Adipocyte (in vitro differentiated cells): Measurements from ENCODE around the gene SYTL2.
A peak's percentile ranks its signal among the peaks of the same experiment; 100 is the strongest.

ENCODE experiments used
- DNase-seq: peaks from one replicate; pipeline ENCODE4 v3.0.0-alpha.2; 2015; ENCODE audit warnings: low read depth
- H3K27me3 ChIP-seq: replicated peaks from 2 replicates; pipeline ENCODE4 v1.7.0; 2013; ENCODE audit warnings: mild to moderate bottlenecking, low read length, moderate library complexity; ENCODE audit not compliant: control insufficient read depth, insufficient read depth
- H3K36me3 ChIP-seq: 2 replicates; pipeline ENCODE4 v1.7.0; 2013; ENCODE audit warnings: low read length, mild to moderate bottlenecking, moderate library complexity; ENCODE audit not compliant: control insufficient read depth, insufficient read depth, severe bottlenecking
- H3K4me1 ChIP-seq: 2 replicates; pipeline ENCODE4 v1.7.0; 2013; ENCODE audit warnings: mild to moderate bottlenecking, low read length, moderate library complexity; ENCODE audit not compliant: control insufficient read depth, insufficient read depth
- H3K4me3 ChIP-seq: 2 replicates; pipeline ENCODE4 v1.7.0; 2013; ENCODE audit warnings: mild to moderate bottlenecking, low read length, moderate library complexity
- H3K9ac ChIP-seq: 2 replicates; pipeline ENCODE4 v1.7.0; 2013; ENCODE audit warnings: mild to moderate bottlenecking, low read length, moderate library complexity
- H3K9me3 ChIP-seq: 2 replicates; pipeline ENCODE4 v1.7.0; 2013; ENCODE audit warnings: mild to moderate bottlenecking, low read length, moderate library complexity; ENCODE audit not compliant: control insufficient read depth

Gene SYTL2

GRCh38 chr11:85723088-85723487 is 87.9 kb downstream of the SYTL2 start:
- no peaks in the 10 kb centered on the region for H3K27me3 ChIP-seq
- H3K9me3 ChIP-seq, result no peaks in the 10 kb centered on the region
- peaks cover 26% of the 10 kb centered on the region for H3K4me1 ChIP-seq
- H3K9ac ChIP-seq, result no peak overlapping the region
- H3K4me3 ChIP-seq, result no peak overlapping the region
- DNase-seq, result no peak
- no peaks in the 10 kb centered on the region for H3K36me3 ChIP-seq

DNA sequence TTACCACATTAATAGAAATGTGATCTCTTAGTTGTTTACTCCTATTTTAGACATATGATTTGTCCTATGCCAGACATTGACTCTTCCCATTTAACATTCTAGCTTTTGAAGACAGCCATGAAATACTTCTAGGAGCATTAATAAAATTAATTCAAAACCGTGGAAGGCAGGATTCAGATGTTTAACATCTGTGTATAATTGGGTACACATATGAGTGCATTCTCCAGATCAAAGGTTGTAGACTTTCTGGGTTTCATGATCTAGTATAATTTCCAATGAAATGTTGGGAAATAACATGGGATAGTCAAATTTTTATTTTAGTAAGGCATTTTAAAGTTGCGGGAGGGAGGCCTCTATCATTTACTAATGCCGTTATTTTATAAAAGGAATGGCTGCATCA is 89.8 kb downstream of the SYTL2 start:
- H3K4me1 ChIP-seq, result peaks cover 25% of the 10 kb centered on the region
- no peak overlapping the region for H3K4me3 ChIP-seq
- H3K9ac ChIP-seq, result no peak overlapping the region
- H3K27me3 ChIP-seq, result no peaks in the 10 kb centered on the region
- no peaks in the 10 kb centered on the region for H3K9me3 ChIP-seq
- DNase-seq, result no peak
- H3K36me3 ChIP-seq, result no peaks in the 10 kb centered on the region

GRCh38 chr11:85718991-85719807 is 91.7 kb downstream of the SYTL2 start:
- Histone ChIP-seq H3K4me1 (peaks cover 20% of the 10 kb centered on the region), H3K27me3 (no peaks in the 10 kb centered on the region), H3K36me3 (no peaks in the 10 kb centered on the region), H3K9ac (peak overlapping the region; percentile 63), H3K9me3 (no peaks in the 10 kb centered on the region), H3K4me3 (peak overlapping the region; percentile 75)
- peak; percentile 91 for DNase-seq

DNA sequence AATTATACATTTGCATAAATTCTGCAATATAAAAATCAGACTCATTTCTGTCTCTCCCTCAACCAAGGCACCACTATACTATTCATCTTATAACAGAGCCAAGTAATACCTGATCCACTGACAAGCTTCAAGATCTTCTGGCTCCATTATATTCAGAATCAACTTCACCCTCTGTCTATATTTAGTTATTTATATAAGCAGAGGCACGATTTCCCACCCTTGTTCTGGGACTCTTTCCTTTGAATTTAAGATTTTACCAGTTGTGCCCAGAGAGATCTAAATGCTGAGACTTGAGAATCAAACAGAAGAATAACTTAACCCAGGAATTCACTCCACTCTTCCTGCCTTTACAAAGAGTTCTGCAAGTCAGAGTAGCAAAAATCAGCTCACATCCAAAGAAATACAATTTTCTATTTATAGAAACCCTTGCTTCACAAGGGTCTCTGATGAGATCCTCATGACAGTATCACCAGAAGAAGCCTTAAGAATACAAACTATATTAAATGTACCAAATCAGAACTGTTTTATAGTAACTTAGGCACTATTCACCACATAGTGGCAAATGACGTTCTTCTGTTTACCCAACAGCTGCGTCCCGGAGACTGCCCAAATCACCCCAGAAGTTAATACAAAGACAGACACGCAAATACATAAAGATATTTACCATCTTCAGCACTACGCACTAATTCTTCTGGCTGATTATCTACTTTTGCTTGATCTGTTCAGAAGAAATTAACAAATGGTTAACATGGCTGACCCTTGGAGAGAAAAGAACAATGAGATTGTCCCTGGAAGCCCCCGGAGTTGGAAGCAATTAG is 92.6 kb downstream of the SYTL2 start:
- H3K4me3 ChIP-seq, result peak overlapping the region; percentile 75

GRCh38 chr11:85717429-85717828 is 93.5 kb downstream of the SYTL2 start:
- no peak for DNase-seq
- Histone ChIP-seq H3K4me3 (no peak overlapping the region), H3K27me3 (no peaks in the 10 kb centered on the region), H3K9ac (no peak overlapping the region), H3K4me1 (peaks cover 15% of the 10 kb centered on the region), H3K9me3 (no peaks in the 10 kb centered on the region), H3K36me3 (no peaks in the 10 kb centered on the region)

More for the DNA sequence above, 92.6 kb downstream of the SYTL2 start:
- no peaks in the 10 kb centered on the region for H3K9me3 ChIP-seq
- H3K4me1 ChIP-seq, result peaks cover 20% of the 10 kb centered on the region
- no peak for DNase-seq
- H3K36me3 ChIP-seq, result no peaks in the 10 kb centered on the region
- H3K27me3 ChIP-seq, result no peaks in the 10 kb centered on the region
- peak overlapping the region; percentile 63 for H3K9ac ChIP-seq

DNA sequence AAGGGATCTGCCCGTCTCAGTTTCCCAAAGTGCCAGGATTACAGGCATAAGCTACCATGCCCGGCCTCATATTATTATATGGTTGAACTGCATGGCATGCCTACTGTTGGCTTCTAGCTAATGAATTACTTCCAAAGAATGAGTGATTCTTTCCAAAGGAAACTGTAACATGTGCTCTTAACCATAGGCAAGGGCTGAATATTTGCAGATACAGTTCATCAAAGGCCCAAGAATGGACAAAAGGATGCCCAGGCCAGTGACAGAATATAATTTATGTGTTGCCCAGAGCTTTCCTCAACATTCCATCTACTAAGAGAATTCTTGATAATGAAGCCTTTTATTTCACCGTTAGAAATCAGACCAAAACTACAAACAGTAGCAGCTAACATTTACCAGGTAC is 98.0 kb downstream of the SYTL2 start:
- H3K9ac ChIP-seq, result no peak overlapping the region
- H3K9me3 ChIP-seq, result no peaks in the 10 kb centered on the region
- H3K27me3 ChIP-seq, result no peaks in the 10 kb centered on the region
- H3K36me3 ChIP-seq, result no peaks in the 10 kb centered on the region
- H3K4me1 ChIP-seq, result no peaks in the 10 kb centered on the region
- no peak for DNase-seq
- no peak overlapping the region for H3K4me3 ChIP-seq

- no peak for DNase-seq
- H3K9ac ChIP-seq, result no peak overlapping the region
- no peak overlapping the region for H3K4me3 ChIP-seq
- no peaks in the 10 kb centered on the region for H3K36me3 ChIP-seq
- no peaks in the 10 kb centered on the region for H3K9me3 ChIP-seq
- H3K27me3 ChIP-seq, result no peaks in the 10 kb centered on the region
- no peaks in the 10 kb centered on the region for H3K4me1 ChIP-seq
Measured at GRCh38 chr11:85710917-85711316, 100.0 kb downstream of the SYTL2 start.

GRCh38 chr11:85709941-85710702 is 100.8 kb downstream of the SYTL2 start:
- peaks cover 7% of the 10 kb centered on the region for H3K4me1 ChIP-seq
- no peaks in the 10 kb centered on the region for H3K36me3 ChIP-seq
- no peaks in the 10 kb centered on the region for H3K9me3 ChIP-seq
- no peaks in the 10 kb centered on the region for H3K27me3 ChIP-seq
- H3K4me3 ChIP-seq, result no peak overlapping the region
- DNase-seq, result no peak
- no peak overlapping the region for H3K9ac ChIP-seq

DNA sequence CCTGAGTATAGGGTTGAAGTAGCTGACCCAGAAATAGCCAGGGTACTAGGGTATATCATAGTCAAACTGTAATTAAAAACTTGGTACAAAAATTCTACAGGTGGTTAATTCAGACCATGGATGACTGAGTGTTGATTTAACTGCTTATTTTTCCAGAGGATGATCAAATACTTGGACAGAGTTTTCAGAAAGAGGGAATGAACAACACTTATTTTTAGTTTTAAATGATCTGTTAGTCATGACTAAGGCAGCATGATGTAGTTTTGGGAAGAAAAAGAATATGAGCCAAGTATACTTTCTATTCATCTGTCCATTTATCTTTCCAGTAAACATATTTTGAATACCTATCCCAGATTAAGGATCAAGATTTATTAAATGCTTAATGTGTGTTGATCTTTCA is 105.1 kb downstream of the SYTL2 start:
- Histone ChIP-seq H3K4me3 (no peak overlapping the region), H3K4me1 (peaks cover 7% of the 10 kb centered on the region), H3K36me3 (no peaks in the 10 kb centered on the region), H3K9ac (no peak overlapping the region), H3K27me3 (no peaks in the 10 kb centered on the region), H3K9me3 (peaks cover 2% of the 10 kb centered on the region)
- no peak for DNase-seq

DNA sequence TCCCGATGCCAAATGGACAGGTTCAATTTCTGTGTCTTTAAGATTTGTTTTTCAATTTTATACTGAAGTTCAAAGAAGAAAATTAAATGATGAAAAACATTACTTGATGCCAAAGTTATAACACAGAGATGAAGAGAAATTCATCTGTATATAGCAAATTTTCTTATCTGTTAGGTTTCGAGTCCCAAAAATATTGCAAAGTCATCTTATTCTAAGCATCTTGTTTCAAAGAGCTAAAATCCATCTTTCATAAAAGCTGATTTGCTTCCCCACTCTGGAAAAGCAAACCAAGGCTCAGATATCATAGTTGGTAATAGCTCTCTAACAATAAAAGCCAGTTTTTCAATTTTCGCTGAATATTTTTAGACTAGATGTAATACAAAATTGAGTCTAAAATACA is 106.0 kb downstream of the SYTL2 start:
- DNase-seq, result no peak
- Histone ChIP-seq H3K9me3 (peaks cover 2% of the 10 kb centered on the region), H3K9ac (no peak overlapping the region), H3K27me3 (no peaks in the 10 kb centered on the region), H3K4me3 (no peak overlapping the region), H3K36me3 (no peaks in the 10 kb centered on the region), H3K4me1 (peaks cover 7% of the 10 kb centered on the region)
